IMR-90 (cell line): ENCODE results near the gene LDB2. TPM values are rescaled to one million over a fixed set of nuclear protein-coding genes. Genes with fewer than 3 reads are reported as not detected.

Source experiments
- ATAC-seq: fragments of 200-7000 bp; cut with Tn5 transposase; 2 replicates; pipeline ENCODE4 v1.9.1; 2020; ENCODE audit warnings: low read depth, mild to moderate bottlenecking, moderate library complexity
- BruUV-seq: library from RNA; stranded (reverse); fragments of 400-500 nt; replicated peaks from 2 replicates; lab custom pipeline; 2021; lab: Mats Ljungman, UMichigan
- CTCF ChIA-PET: fragments of 300-600 bp; formaldehyde crosslinking; extraction: SDS; loops from one replicate; lab custom pipeline; 2021; ENCODE audit warnings: antibody characterized with exemption; lab: Yijun Ruan, JAX
- POLR2A ChIA-PET: fragments of 300-600 bp; sonication (Branson Sonifier 250); formaldehyde crosslinking; loops from one replicate; lab custom pipeline; 2022; ENCODE audit warnings: antibody characterized with exemption; ENCODE audit not compliant: unreplicated experiment; lab: Charles Lee
- DNase-seq: peaks from one replicate; pipeline ENCODE4 v3.0.0; 2013
- H2AFZ ChIP-seq: replicated peaks from 2 replicates; pipeline ENCODE3; 2013; ENCODE audit warnings: low read length, mild to moderate bottlenecking; ENCODE audit not compliant: poor library complexity
- H2AK5ac ChIP-seq: 2 replicates; pipeline ENCODE4 v1.6.1; 2013; ENCODE audit warnings: low read depth, low read length, inconsistent platforms
- H2AK9ac ChIP-seq: replicated peaks from 2 replicates; pipeline ENCODE3; 2013; ENCODE audit warnings: mild to moderate bottlenecking, low read depth, low read length, moderate library complexity; ENCODE audit not compliant: poor library complexity
- H2BK120ac ChIP-seq: 2 replicates; pipeline ENCODE4 v1.6.1; 2013; ENCODE audit warnings: low read depth, low read length, inconsistent platforms
- H2BK15ac ChIP-seq: 3 replicates; pipeline ENCODE4 v1.6.1; 2013; ENCODE audit warnings: low read depth, low read length, inconsistent platforms
- H2BK20ac ChIP-seq: 2 replicates; pipeline ENCODE4 v1.6.1; 2013; ENCODE audit warnings: low read depth, mild to moderate bottlenecking, inconsistent platforms, low read length, moderate library complexity
- H2BK5ac ChIP-seq: 2 replicates; pipeline ENCODE4 v1.6.1; 2013; ENCODE audit warnings: mild to moderate bottlenecking, low read depth, low read length, inconsistent platforms; ENCODE audit not compliant: poor library complexity, severe bottlenecking
- H3K14ac ChIP-seq: replicated peaks from 2 replicates; pipeline ENCODE4 v1.6.1; 2013; ENCODE audit warnings: low read depth, low read length, inconsistent platforms
- H3K18ac ChIP-seq: 2 replicates; pipeline ENCODE4 v1.6.1; 2013; ENCODE audit warnings: low read depth, low read length, control low read depth
- H3K23ac ChIP-seq: 2 replicates; pipeline ENCODE4 v1.6.1; 2013; ENCODE audit warnings: low read depth, low read length, inconsistent platforms
- H3K27ac ChIP-seq: 2 replicates; pipeline ENCODE4 v1.5.1; 2013; ENCODE audit warnings: mild to moderate bottlenecking, control low read depth, low read length; ENCODE audit not compliant: insufficient read depth
- H3K27me3 ChIP-seq: 2 replicates; pipeline ENCODE4 v1.6.1; 2013; ENCODE audit warnings: low read length; ENCODE audit not compliant: control insufficient read depth, insufficient read depth
- H3K36me3 ChIP-seq: 2 replicates; pipeline ENCODE4 v1.6.1; 2013; ENCODE audit warnings: low read length, mixed read lengths; ENCODE audit not compliant: control insufficient read depth, insufficient read depth
- H3K4ac ChIP-seq: 2 replicates; pipeline ENCODE4 v1.6.1; 2013; ENCODE audit warnings: low read depth, low read length, inconsistent platforms
- H3K4me1 ChIP-seq: 2 replicates; pipeline ENCODE4 v1.6.1; 2013; ENCODE audit warnings: low read length, mixed read lengths; ENCODE audit not compliant: control insufficient read depth, insufficient read depth
- H3K4me2 ChIP-seq: 2 replicates; pipeline ENCODE4 v1.6.1; 2013; ENCODE audit warnings: low read depth, mild to moderate bottlenecking, control low read depth, low read length, moderate library complexity
- H3K4me3 ChIP-seq: 2 replicates; pipeline ENCODE4 v1.5.1; 2013; ENCODE audit warnings: low read depth, mild to moderate bottlenecking, control low read depth, low read length, moderate library complexity; ENCODE audit not compliant: insufficient read depth
- H3K56ac ChIP-seq: 2 replicates; pipeline ENCODE4 v1.6.1; 2013; ENCODE audit warnings: low read length, inconsistent platforms; ENCODE audit not compliant: insufficient read depth; ENCODE audit errors: extremely low read depth
- H3K79me1 ChIP-seq, 2 experiments: 2 replicates each; pipeline ENCODE4 v1.6.1; 2013; ENCODE audit warnings: low read length in 2 of 2, inconsistent platforms in 1 of 2, low read depth in 1 of 2
- H3K9ac ChIP-seq: 2 replicates; pipeline ENCODE4 v1.6.1; 2013; ENCODE audit warnings: low read depth, low read length, control low read depth
- H3K9me1 ChIP-seq: 2 replicates; pipeline ENCODE4 v1.6.1; 2013; ENCODE audit warnings: low read length, inconsistent platforms; ENCODE audit not compliant: insufficient read depth
- H3K9me3 ChIP-seq: 2 replicates; pipeline ENCODE4 v1.6.1; 2013; ENCODE audit warnings: low read length; ENCODE audit not compliant: control insufficient read depth, insufficient read depth
- H4K20me1 ChIP-seq: 2 replicates; pipeline ENCODE4 v1.6.1; 2013; ENCODE audit warnings: low read length, inconsistent platforms; ENCODE audit not compliant: insufficient read depth
- H4K5ac ChIP-seq: 2 replicates; pipeline ENCODE4 v1.6.1; 2013; ENCODE audit warnings: mild to moderate bottlenecking, low read depth, low read length, control low read depth
- H4K8ac ChIP-seq, 2 experiments: 2 replicates each; pipeline ENCODE4 v1.6.1; 2013; ENCODE audit warnings: low read depth in 2 of 2, low read length in 2 of 2, control low read depth in 1 of 2, inconsistent platforms in 1 of 2
- H4K91ac ChIP-seq: 2 replicates; pipeline ENCODE4 v1.6.1; 2013; ENCODE audit warnings: low read depth, low read length, inconsistent platforms; ENCODE audit not compliant: insufficient read depth
- CEBPB ChIP-seq: IDR thresholded peaks from 2 replicates; pipeline ENCODE4 v1.6.1; 2012; ENCODE audit warnings: low read depth, low read length, improper control_type of control experiment
- ELK1 ChIP-seq: fragments of 150-350 bp; IDR thresholded peaks from 2 replicates; pipeline ENCODE4 v1.6.1; 2016; ENCODE audit warnings: low read depth, mild to moderate bottlenecking, low read length, moderate library complexity, borderline replicate concordance
- FOS ChIP-seq: fragments of 150-350 bp; IDR thresholded peaks from 2 replicates; pipeline ENCODE4 v1.6.1; 2016; ENCODE audit warnings: low read depth, low read length
- RAD21 ChIP-seq: IDR thresholded peaks from 2 replicates; pipeline ENCODE4 v1.6.1; 2012; ENCODE audit warnings: low read length, improper control_type of control experiment
- RCOR1 ChIP-seq: IDR thresholded peaks from 2 replicates; pipeline ENCODE4 v1.6.1; 2012; ENCODE audit warnings: mild to moderate bottlenecking, low read length, improper control_type of control experiment; ENCODE audit not compliant: insufficient replicate concordance
- SMC3 ChIP-seq: fragments of 150-350 bp; IDR thresholded peaks from 2 replicates; pipeline ENCODE4 v1.6.1; 2016; ENCODE audit warnings: low read depth, mild to moderate bottlenecking, antibody characterized with exemption, low read length, moderate library complexity
- USF2 ChIP-seq: fragments of 150-350 bp; IDR thresholded peaks from 2 replicates; pipeline ENCODE4 v1.6.1; 2017; ENCODE audit warnings: mild to moderate bottlenecking, antibody characterized with exemption, low read length, low read depth
- WGBS, 2 experiments: methylation state at CpG; one replicate each; pipeline versions ENCODE4 v1.1.5 to v1.1.7; 2013; ENCODE audit warnings: missing lambda C conversion rate in 2 of 2; ENCODE audit not compliant: insufficient read length in 1 of 2; ENCODE audit errors: extremely low coverage in 2 of 2; 5-methylcytosine and 5-hydroxymethylcytosine counted together
- dilution Hi-C: fragments of 300-500 bp; cut with HindIII; formaldehyde crosslinking; loops from one replicate; pipeline ENCODE4 v1.14.3; 2018; ENCODE audit warnings: low sequenced_read_pairs; ENCODE audit not compliant: unreplicated experiment
- in situ Hi-C: fragments of 300-500 bp; cut with MboI; formaldehyde crosslinking; loops from 3 replicates; pipeline ENCODE4 v1.14.3; 2019; ENCODE audit warnings: low sequenced_read_pairs, inconsistent platforms, mixed read lengths
- intact Hi-C: fragments of 100-400 bp; cut with micrococcal nuclease; formaldehyde crosslinking; loops from 2 replicates; pipeline ENCODE4 v1.10.0; 2022
- polyA plus RNA-seq, 3 experiments: library from polyadenylated mRNA; depleted of rRNA; stranded (reverse); fragments of >200 nt; gene quantifications; 2 replicates each; pipeline ENCODE4 v1.2.3, GENCODE V29; 2012; ENCODE audit warnings: low replicate concordance in 1 of 3
- total RNA-seq: library from RNA; depleted of rRNA; stranded (reverse); fragments of >200 nt; gene quantifications from 2 replicates; pipeline ENCODE4 v1.2.3, GENCODE V29; 2012

Gene LDB2
- total and polyA plus RNA-seq, 2 of the 4 experiments (the other 2 are of a cell fraction), result 67.9 to 116 TPM

- H2AK9ac ChIP-seq, result no peak overlapping the region
- intact Hi-C loops (no loop called here), dilution Hi-C loops (no loop called here), in situ Hi-C loops (no loop called here)
- H3K9ac ChIP-seq, result no peak overlapping the region
- no peaks in the 10 kb centered on the region; a peak in 1 of 4 replicates for H3K79me1 ChIP-seq
- POLR2A ChIA-PET, result interaction anchor here (0.7 kb wide), 1 partner anchor 79 kb away, joined by 13 read pairs; no protein-coding TSS in a partner anchor
- H3K27me3 ChIP-seq, result no peaks in the 10 kb centered on the region
- peak; percentile 36; the same call in 1 of the 2 replicates for TF ChIP-seq FOS
- no peak for TF ChIP-seq ELK1
- TF ChIP-seq SMC3, result no peak
- no peak for TF ChIP-seq RAD21
- peak; percentile 57 for TF ChIP-seq CEBPB
- TF ChIP-seq RCOR1, result no peak
- TF ChIP-seq USF2, result no peak
- H3K27ac ChIP-seq, result no peak overlapping the region
- H3K18ac ChIP-seq, result no peak overlapping the region
- no peak overlapping the region for H2BK120ac ChIP-seq
- no peaks in the 10 kb centered on the region for H3K36me3 ChIP-seq
- no peak overlapping the region for H4K8ac ChIP-seq
- no peak overlapping the region for H4K5ac ChIP-seq
- no peak overlapping the region for H3K23ac ChIP-seq
- H3K14ac ChIP-seq, result no peak overlapping the region
- no peak overlapping the region for H2AK5ac ChIP-seq
- H2BK20ac ChIP-seq, result no peak overlapping the region
- no peak overlapping the region for H3K4me2 ChIP-seq
- ATAC-seq, result peak; percentile 79
- no peak overlapping the region for H3K4me3 ChIP-seq
- H3K9me1 ChIP-seq, result no peaks in the 10 kb centered on the region; the same call in 1 of the 2 replicates
- no peak overlapping the region for H3K4ac ChIP-seq
- no peak overlapping the region for H4K91ac ChIP-seq
- CTCF ChIA-PET, result no interaction called here
- peak; percentile 89 for DNase-seq
- H2BK5ac ChIP-seq, result no peak overlapping the region
- peaks cover 2% of the 10 kb centered on the region for H3K4me1 ChIP-seq
- no peak overlapping the region for H2AFZ ChIP-seq
- 100% methylated on average over 1 of the region's 7 CpGs; no CpG with 5 or more reads in 1 of the 2 experiments for WGBS, 2 experiments
- no peak overlapping the region for H2BK15ac ChIP-seq
- H3K56ac ChIP-seq, result no peak overlapping the region
- no peaks in the 10 kb centered on the region for H3K9me3 ChIP-seq
- H4K20me1 ChIP-seq, result no peaks in the 10 kb centered on the region
- no TSS peak for BruUV-seq
Observed at GRCh38 chr4:16745009-16745635, 153.3 kb downstream of the LDB2 start.
